Panc1 (cell line): ENCODE measurements around the gene WDR5B. TPM values are rescaled to one million over a fixed set of nuclear protein-coding genes. Genes with fewer than 3 reads are reported as not detected.

Source experiments
- ATAC-seq: fragments of 200-7000 bp; cut with Tn5 transposase; 2 replicates; pipeline ENCODE4 v1.9.1; 2020; ENCODE audit warnings: mild to moderate bottlenecking, moderate library complexity
- BruUV-seq: library from RNA; stranded (reverse); fragments of 400-500 nt; replicated peaks from 2 replicates; lab custom pipeline; 2021; lab: Mats Ljungman, UMichigan
- CTCF ChIA-PET: fragments of 300-600 bp; sonication (Branson Sonifier 250); formaldehyde crosslinking; loops from one replicate; lab custom pipeline; 2022; ENCODE audit warnings: antibody characterized with exemption; lab: Charles Lee
- POLR2A ChIA-PET: fragments of 300-600 bp; sonication (Branson Sonifier 250); formaldehyde crosslinking; loops from one replicate; lab custom pipeline; 2022; ENCODE audit warnings: antibody characterized with exemption; lab: Charles Lee
- DNase-seq: peaks from one replicate; pipeline ENCODE4 v3.0.0-alpha.2; 2010; ENCODE audit warnings: low read depth, low spot score
- H3K27ac ChIP-seq: 2 replicates; pipeline ENCODE4 v1.5.1; 2011; ENCODE audit warnings: mild to moderate bottlenecking, low read length, inconsistent platforms
- H3K27me3 ChIP-seq: fragments of 200-500 bp; sonication (Bioruptor generic); 2 replicates; pipeline ENCODE4 v1.6.0; 2014; ENCODE audit warnings: low read length, inconsistent platforms; ENCODE audit not compliant: control insufficient read depth, insufficient read depth
- H3K36me3 ChIP-seq: fragments of 200-500 bp; sonication (Bioruptor generic); 2 replicates; pipeline ENCODE4 v1.5.1; 2014; ENCODE audit warnings: inconsistent platforms, mild to moderate bottlenecking, low read length, moderate library complexity; ENCODE audit not compliant: control insufficient read depth, insufficient read depth
- H3K4me1 ChIP-seq: 2 replicates; pipeline ENCODE4 v1.5.1; 2011; ENCODE audit warnings: inconsistent platforms, mild to moderate bottlenecking, low read length, moderate library complexity; ENCODE audit not compliant: control insufficient read depth, insufficient read depth
- H3K4me3 ChIP-seq, 2 experiments: 2 replicates each; pipeline ENCODE4 v1.5.1; 2011 to 2012; ENCODE audit warnings: low read depth in 2 of 2, low read length in 2 of 2, mild to moderate bottlenecking in 2 of 2, inconsistent platforms in 1 of 2, moderate library complexity in 1 of 2
- H3K9me3 ChIP-seq: fragments of 200-500 bp; sonication (Bioruptor generic); 2 replicates; pipeline ENCODE4 v1.5.1; 2014; ENCODE audit warnings: low read depth, mild to moderate bottlenecking, inconsistent platforms, low read length, moderate library complexity; ENCODE audit not compliant: control insufficient read depth, insufficient read depth
- CTCF ChIP-seq: fragments of 450-650 bp; IDR thresholded peaks from 2 replicates; pipeline ENCODE4 v1.5.1; 2017; ENCODE audit warnings: mild to moderate bottlenecking
- POLR2AphosphoS5 ChIP-seq: IDR thresholded peaks from 2 replicates; pipeline ENCODE4 v1.6.1; 2012; ENCODE audit warnings: mild to moderate bottlenecking, low read depth, low read length, moderate library complexity
- SIN3A ChIP-seq: IDR thresholded peaks from 2 replicates; pipeline ENCODE4 v1.6.1; 2012; ENCODE audit warnings: low read depth, mild to moderate bottlenecking, low read length, moderate library complexity, borderline replicate concordance; ENCODE audit not compliant: insufficient read depth
- TCF7L2 ChIP-seq: IDR thresholded peaks from 2 replicates; pipeline ENCODE4 v1.6.1; 2011; ENCODE audit warnings: mild to moderate bottlenecking, low read depth, low read length, inconsistent platforms
- in situ Hi-C: cut with HindIII; loops from 2 replicates; pipeline ENCODE4 v1.10.0; 2016; ENCODE audit warnings: low sequenced_read_pairs, low pct_unique_long_range_greater_than_20kb
- intact Hi-C: fragments of 100-400 bp; cut with micrococcal nuclease; formaldehyde crosslinking; loops from one replicate; pipeline ENCODE4 v1.10.0; 2022; ENCODE audit not compliant: unreplicated experiment
- total RNA-seq: library from RNA; stranded (reverse); gene quantifications from one replicate; pipeline ENCODE4 v1.2.1, GENCODE V29; 2021; ENCODE audit not compliant: unreplicated experiment
- TF ChIP-seq, protein P1 (sequence below), 2 experiments: IDR thresholded peaks; 2 replicates each; pipeline ENCODE4 v1.6.1; 2011 to 2012; ENCODE audit warnings: low read depth in 2 of 2, control low read depth in 1 of 2, low read length in 1 of 2, mild to moderate bottlenecking in 1 of 2, moderate library complexity in 1 of 2; ENCODE audit not compliant: insufficient read depth in 1 of 2

Gene WDR5B
- total RNA-seq, 1 experiment from 2014 or later = 5.5 TPM

- in situ Hi-C loops = no loop called here
- BruUV-seq = no TSS peak
- CTCF ChIA-PET = no interaction called here
Observed at GRCh38 chr3:122407946-122408345, 7.9 kb downstream of the WDR5B start.

GRCh38 chr3:122406198-122406597 is 9.7 kb downstream of the WDR5B start:
- DNase-seq = no peak
- CTCF ChIA-PET = no interaction called here
- Histone ChIP-seq H3K4me3 (no peak overlapping the region), H3K27ac (no peak overlapping the region), H3K36me3 (peaks cover 11% of the 10 kb centered on the region; the same call in 1 of the 2 replicates), H3K4me1 (no peaks in the 10 kb centered on the region), H3K27me3 (no peaks in the 10 kb centered on the region), H3K9me3 (no peaks in the 10 kb centered on the region)
- no peak for ATAC-seq
- intact Hi-C loops (no loop called here), in situ Hi-C loops (no loop called here)
- no TSS peak for BruUV-seq
- POLR2A ChIA-PET = no interaction called here
- TF ChIP-seq CTCF = no peak
- TF ChIP-seq POLR2AphosphoS5 = no peak
- TF ChIP-seq SIN3A = no peak
- TF ChIP-seq TCF7L2 = no peak
- TF ChIP-seq, protein P1, sequence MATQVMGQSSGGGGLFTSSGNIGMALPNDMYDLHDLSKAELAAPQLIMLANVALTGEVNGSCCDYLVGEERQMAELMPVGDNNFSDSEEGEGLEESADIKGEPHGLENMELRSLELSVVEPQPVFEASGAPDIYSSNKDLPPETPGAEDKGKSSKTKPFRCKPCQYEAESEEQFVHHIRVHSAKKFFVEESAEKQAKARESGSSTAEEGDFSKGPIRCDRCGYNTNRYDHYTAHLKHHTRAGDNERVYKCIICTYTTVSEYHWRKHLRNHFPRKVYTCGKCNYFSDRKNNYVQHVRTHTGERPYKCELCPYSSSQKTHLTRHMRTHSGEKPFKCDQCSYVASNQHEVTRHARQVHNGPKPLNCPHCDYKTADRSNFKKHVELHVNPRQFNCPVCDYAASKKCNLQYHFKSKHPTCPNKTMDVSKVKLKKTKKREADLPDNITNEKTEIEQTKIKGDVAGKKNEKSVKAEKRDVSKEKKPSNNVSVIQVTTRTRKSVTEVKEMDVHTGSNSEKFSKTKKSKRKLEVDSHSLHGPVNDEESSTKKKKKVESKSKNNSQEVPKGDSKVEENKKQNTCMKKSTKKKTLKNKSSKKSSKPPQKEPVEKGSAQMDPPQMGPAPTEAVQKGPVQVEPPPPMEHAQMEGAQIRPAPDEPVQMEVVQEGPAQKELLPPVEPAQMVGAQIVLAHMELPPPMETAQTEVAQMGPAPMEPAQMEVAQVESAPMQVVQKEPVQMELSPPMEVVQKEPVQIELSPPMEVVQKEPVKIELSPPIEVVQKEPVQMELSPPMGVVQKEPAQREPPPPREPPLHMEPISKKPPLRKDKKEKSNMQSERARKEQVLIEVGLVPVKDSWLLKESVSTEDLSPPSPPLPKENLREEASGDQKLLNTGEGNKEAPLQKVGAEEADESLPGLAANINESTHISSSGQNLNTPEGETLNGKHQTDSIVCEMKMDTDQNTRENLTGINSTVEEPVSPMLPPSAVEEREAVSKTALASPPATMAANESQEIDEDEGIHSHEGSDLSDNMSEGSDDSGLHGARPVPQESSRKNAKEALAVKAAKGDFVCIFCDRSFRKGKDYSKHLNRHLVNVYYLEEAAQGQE (IDR thresholded peaks at IDR 0.05; ENCODE audit: insufficient read depth in 1 of 2, low read depth in 2 of 2, low read length in 1 of 2) = no peak

More at GRCh38 chr3:122407946-122408345, 7.9 kb downstream of the WDR5B start:
- Histone ChIP-seq H3K4me1 (no peaks in the 10 kb centered on the region), H3K9me3 (no peaks in the 10 kb centered on the region), H3K36me3 (peaks cover 12% of the 10 kb centered on the region; the same call in 1 of the 2 replicates), H3K4me3 (no peak overlapping the region), H3K27ac (no peak overlapping the region), H3K27me3 (no peaks in the 10 kb centered on the region)
- TF ChIP-seq TCF7L2 (no peak), CTCF (no peak)
- DNase-seq = no peak
- POLR2A ChIA-PET = interaction anchor here (0.9 kb wide), 1 partner anchor 8 kb away, joined by 3 read pairs; the partner anchor contains the start of gene WDR5B
- ATAC-seq = no peak
- intact Hi-C loops = no loop called here
